ENCODE results near the gene RPL6. TPM values are rescaled to one million over a fixed set of nuclear protein-coding genes. Genes with fewer than 3 reads are reported as not detected.

The RPL6 gene
- total and polyA plus RNA-seq, 10 donors = 891 to 4,440 (median 1,270) TPM

- intact Hi-C loops (cut with DNase I; ENCODE audit: low total_unique reads) = loop anchor here (5.0 kb wide), 1 partner anchor 192 kb away; no protein-coding TSS in a partner anchor
- TF ChIP-seq, protein P1, sequence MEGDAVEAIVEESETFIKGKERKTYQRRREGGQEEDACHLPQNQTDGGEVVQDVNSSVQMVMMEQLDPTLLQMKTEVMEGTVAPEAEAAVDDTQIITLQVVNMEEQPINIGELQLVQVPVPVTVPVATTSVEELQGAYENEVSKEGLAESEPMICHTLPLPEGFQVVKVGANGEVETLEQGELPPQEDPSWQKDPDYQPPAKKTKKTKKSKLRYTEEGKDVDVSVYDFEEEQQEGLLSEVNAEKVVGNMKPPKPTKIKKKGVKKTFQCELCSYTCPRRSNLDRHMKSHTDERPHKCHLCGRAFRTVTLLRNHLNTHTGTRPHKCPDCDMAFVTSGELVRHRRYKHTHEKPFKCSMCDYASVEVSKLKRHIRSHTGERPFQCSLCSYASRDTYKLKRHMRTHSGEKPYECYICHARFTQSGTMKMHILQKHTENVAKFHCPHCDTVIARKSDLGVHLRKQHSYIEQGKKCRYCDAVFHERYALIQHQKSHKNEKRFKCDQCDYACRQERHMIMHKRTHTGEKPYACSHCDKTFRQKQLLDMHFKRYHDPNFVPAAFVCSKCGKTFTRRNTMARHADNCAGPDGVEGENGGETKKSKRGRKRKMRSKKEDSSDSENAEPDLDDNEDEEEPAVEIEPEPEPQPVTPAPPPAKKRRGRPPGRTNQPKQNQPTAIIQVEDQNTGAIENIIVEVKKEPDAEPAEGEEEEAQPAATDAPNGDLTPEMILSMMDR (IDR thresholded peaks at IDR 0.05 in 8 of 11, conservative IDR thresholded peaks at IDR 0.05 in 3 of 11) = no peak
- Histone ChIP-seq H3K27ac (no peak overlapping the region), H3K27me3 (replicated peaks in 1 of 7) (peaks cover 0 to 10% (median 0%) of the 10 kb centered on the region in 7 donors), H3K9me3 (no peaks in the 10 kb centered on the region), H3K4me1 (peaks cover 0 to 14% (median 7%) of the 10 kb centered on the region in 6 donors), H3K4me3 (no peak overlapping the region), H3K36me3 (no peaks in the 10 kb centered on the region)
- DNase-seq = no peak
- 86 to 93% (median 90%) methylated on average over 4 of the region's 4 CpGs for WGBS, 5 donors
Observed at GRCh38 chr12:112389228-112389627, 20.2 kb downstream of the RPL6 start.

- intact Hi-C loops (cut with DNase I; ENCODE audit: low total_unique reads) = loop anchor here (5.0 kb wide), 1 partner anchor 189 kb away; no protein-coding TSS in a partner anchor
- TF ChIP-seq, protein P1 (IDR thresholded peaks at IDR 0.05 in 8 of 11, conservative IDR thresholded peaks at IDR 0.05 in 3 of 11) = no peak
- no peak for TF ChIP-seq POLR2A (IDR thresholded peaks at IDR 0.05)
- no peak for TF ChIP-seq POLR2AphosphoS5 (IDR thresholded peaks at IDR 0.05)
- WGBS, 5 donors = 49 to 78% (median 54%) methylated on average over 3 of the region's 3 CpGs
- Histone ChIP-seq H3K4me1 (peaks cover 0 to 23% (median 14%) of the 10 kb centered on the region in 6 donors), H3K27me3 (replicated peaks in 1 of 7) (peaks cover 0 to 10% (median 0%) of the 10 kb centered on the region in 7 donors), H3K36me3 (no peaks in the 10 kb centered on the region), H3K4me3 (no peak overlapping the region), H3K9me3 (no peaks in the 10 kb centered on the region), H3K27ac (no peak overlapping the region)
- no peak for DNase-seq
Observed at GRCh38 chr12:112386726-112387125, 22.7 kb downstream of the RPL6 start.

DNA sequence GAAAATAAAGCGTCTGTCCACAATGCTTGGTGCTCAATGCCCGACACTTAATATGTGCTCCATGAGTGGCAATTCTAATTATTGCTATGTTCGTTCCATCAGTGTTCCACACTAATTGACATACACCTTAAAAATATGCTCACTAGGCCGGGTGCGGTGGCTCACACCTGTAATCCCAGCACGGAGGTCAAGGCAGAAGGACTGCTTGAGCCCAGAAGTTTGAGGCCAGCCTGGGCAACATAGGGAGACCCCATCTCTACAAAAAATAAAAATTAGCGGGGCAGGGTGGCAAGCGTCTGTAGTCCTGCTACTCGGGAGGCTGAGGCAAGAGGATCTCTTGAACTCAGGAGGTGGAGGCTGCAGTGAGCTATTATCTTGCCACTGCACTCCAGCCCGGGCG, 26.5 kb downstream of the RPL6 start:
- Histone ChIP-seq H3K9me3 (no peaks in the 10 kb centered on the region), H3K27me3 (replicated peaks in 1 of 7) (peaks cover 0 to 4% (median 0%) of the 10 kb centered on the region in 7 donors), H3K4me3 (peak overlapping the region in 6 of 8 donors; percentile 62 to 100 (median 93)), H3K36me3 (no peaks in the 10 kb centered on the region), H3K4me1 (peaks cover 11 to 53% (median 32%) of the 10 kb centered on the region in 6 donors), H3K27ac (peak overlapping the region in 7 of 8 donors; percentile 68 to 92 (median 89))
- 89 to 95% (median 91%) methylated on average over 11 of the region's 11 CpGs for WGBS, 5 donors
- TF ChIP-seq, protein P1 (IDR thresholded peaks at IDR 0.05 in 8 of 11, conservative IDR thresholded peaks at IDR 0.05 in 3 of 11) = no peak
- TF ChIP-seq POLR2A (IDR thresholded peaks at IDR 0.05) (no peak), POLR2AphosphoS5 (IDR thresholded peaks at IDR 0.05) (no peak)
- intact Hi-C loops (cut with DNase I; ENCODE audit: low total_unique reads) = no loop called here
- DNase-seq = no peak

GRCh38 chr12:112381883-112382796, 27.3 kb downstream of the RPL6 start, which contains the start of gene HECTD4:
Gene HECTD4 (minus strand): TSS chr12:112382431. CDS start chr12:112382128, 303 bp downstream.
- intact Hi-C loops (cut with DNase I; ENCODE audit: low total_unique reads) = no loop called here
- WGBS, 5 donors = 0 to 23% (median 1%) methylated on average over 32 to 106 of the region's 106 CpGs
- Histone ChIP-seq H3K4me1 (peaks cover 11 to 46% (median 26%) of the 10 kb centered on the region in 6 donors), H3K27ac (peak within 1 kb of the TSS; percentile 68 to 92 (median 89)), H3K4me3 (peak within 1 kb of the TSS; percentile 62 to 100 (median 93)), H3K27me3 (replicated peaks in 1 of 7) (no peaks in the 10 kb centered on the region), H3K36me3 (no peaks in the 10 kb centered on the region), H3K9me3 (no peaks in the 10 kb centered on the region)
- DNase-seq = peak; percentile 99
- TF ChIP-seq POLR2AphosphoS5 (IDR thresholded peaks at IDR 0.05) (peak; percentile 94 to 95 (median 95)), POLR2A (IDR thresholded peaks at IDR 0.05) (peak in 2 of 3 donors; percentile 48 to 62)
- TF ChIP-seq, protein P1 (IDR thresholded peaks at IDR 0.05 in 8 of 11, conservative IDR thresholded peaks at IDR 0.05 in 3 of 11) = no peak

Data from spleen (tissue), 11 donors.